Memory B cell (primary cell): ENCODE measurements around the gene NECAB3.

Source experiments
- ATAC-seq: fragments of 150-1000 bp; cut with Tn5 transposase; 2 replicates; pipeline ENCODE4 v1.10.0; 2021; ENCODE audit warnings: low read depth, mild to moderate bottlenecking, moderate library complexity
- DNase-seq, 2 donors: peaks; one replicate each; pipeline ENCODE4 v3.0.0; 2022; ENCODE audit warnings: low spot score in 2 of 2
- H3K27ac Mint-ChIP-seq: one replicate; pipeline ENCODE4 v1.8.0; 2022; ENCODE audit warnings: mild to moderate bottlenecking, moderate library complexity, mixed read lengths
- H3K27me3 Mint-ChIP-seq: one replicate; pipeline ENCODE4 v1.8.0; 2022; ENCODE audit warnings: mixed read lengths
- H3K36me3 Mint-ChIP-seq: one replicate; pipeline ENCODE4 v1.8.0; 2022; ENCODE audit warnings: mild to moderate bottlenecking, mixed read lengths
- H3K4me1 Mint-ChIP-seq: one replicate; pipeline ENCODE4 v1.8.0; 2022; ENCODE audit warnings: mixed read lengths
- H3K4me3 Mint-ChIP-seq: one replicate; pipeline ENCODE4 v1.8.0; 2022; ENCODE audit warnings: mild to moderate bottlenecking, moderate library complexity, mixed read lengths
- H3K9me3 Mint-ChIP-seq: one replicate; pipeline ENCODE4 v1.8.0; 2022; ENCODE audit warnings: mixed read lengths

The NECAB3 gene

GRCh38 chr20:33674294-33675135 lies at the start of gene NECAB3:
Gene NECAB3 (minus strand): TSS chr20:33674428. CDS start chr20:33674352, 76 bp downstream.
- Mint-ChIP-seq H3K27ac (peak within 1 kb of the TSS; percentile 79), H3K4me1 (peaks cover 27% of the 10 kb centered on the region), H3K9me3 (no peaks in the 10 kb centered on the region), H3K4me3 (peak within 1 kb of the TSS; percentile 97), H3K36me3 (peaks cover 2% of the 10 kb centered on the region), H3K27me3 (no peaks in the 10 kb centered on the region)
- DNase-seq (peak; percentile 41 to 63), ATAC-seq (peak; percentile 87)

- Mint-ChIP-seq H3K9me3 (peaks cover 2% of the 10 kb centered on the region), H3K4me1 (peaks cover 14% of the 10 kb centered on the region), H3K4me3 (peak overlapping the region; percentile 72), H3K27ac (no peak overlapping the region), H3K27me3 (no peaks in the 10 kb centered on the region), H3K36me3 (peaks cover 3% of the 10 kb centered on the region)
- ATAC-seq (no peak), DNase-seq (no peak)
These were observed 47.3 kb upstream of the NECAB3 start for GRCh38 chr20:33721391-33722140.

- Mint-ChIP-seq H3K4me3 (peak within 1 kb of the TSS; percentile 93), H3K27ac (peak within 1 kb of the TSS; percentile 89), H3K9me3 (peaks cover 2% of the 10 kb centered on the region), H3K27me3 (no peaks in the 10 kb centered on the region), H3K36me3 (peaks cover 6% of the 10 kb centered on the region), H3K4me1 (peaks cover 14% of the 10 kb centered on the region)
- DNase-seq (peak; percentile 69 to 84), ATAC-seq (peak; percentile 95)
These were observed 45.9 kb upstream of the NECAB3 start, which contains the start of gene PXMP4 for GRCh38 chr20:33719989-33720709. Gene PXMP4 (minus strand): TSS chr20:33720310. CDS start chr20:33720207, 103 bp downstream.

GRCh38 chr20:33719277-33719988 lies 45.2 kb upstream of the NECAB3 start:
- Mint-ChIP-seq H3K27ac (peak overlapping the region; percentile 89), H3K4me1 (peaks cover 14% of the 10 kb centered on the region), H3K4me3 (peak overlapping the region; percentile 93), H3K9me3 (peaks cover 2% of the 10 kb centered on the region), H3K36me3 (peaks cover 6% of the 10 kb centered on the region), H3K27me3 (no peaks in the 10 kb centered on the region)
- DNase-seq (peak in 1 of 2 donors; percentile 24), ATAC-seq (no peak)

- Mint-ChIP-seq H3K27ac (no peak overlapping the region), H3K27me3 (no peaks in the 10 kb centered on the region), H3K36me3 (peaks cover 23% of the 10 kb centered on the region), H3K4me3 (no peak overlapping the region), H3K4me1 (peaks cover 14% of the 10 kb centered on the region), H3K9me3 (peaks cover 2% of the 10 kb centered on the region)
- DNase-seq (no peak), ATAC-seq (no peak)
These were observed 42.3 kb upstream of the NECAB3 start for GRCh38 chr20:33716498-33716897.

- ATAC-seq = no peak
These were observed 39.7 kb upstream of the NECAB3 start for GRCh38 chr20:33713865-33714367.

GRCh38 chr20:33711446-33711738 lies 37.2 kb upstream of the NECAB3 start:
- ATAC-seq (no peak), DNase-seq (no peak)
- Mint-ChIP-seq H3K4me1 (peaks cover 9% of the 10 kb centered on the region), H3K27ac (peak overlapping the region; percentile 9), H3K4me3 (no peak overlapping the region), H3K36me3 (peaks cover 38% of the 10 kb centered on the region), H3K9me3 (no peaks in the 10 kb centered on the region), H3K27me3 (no peaks in the 10 kb centered on the region)

More at GRCh38 chr20:33713865-33714367, 39.7 kb upstream of the NECAB3 start:
- Mint-ChIP-seq H3K36me3 (peaks cover 35% of the 10 kb centered on the region), H3K4me3 (no peak overlapping the region), H3K4me1 (peaks cover 13% of the 10 kb centered on the region), H3K27me3 (no peaks in the 10 kb centered on the region), H3K9me3 (no peaks in the 10 kb centered on the region), H3K27ac (no peak overlapping the region)
- no peak for DNase-seq

- peak overlapping the region; percentile 9 for H3K27ac Mint-ChIP-seq
These were observed 36.6 kb upstream of the NECAB3 start for GRCh38 chr20:33710681-33711445.

GRCh38 chr20:33709905-33710541 lies 35.8 kb upstream of the NECAB3 start:
- DNase-seq (no peak), ATAC-seq (no peak)
- Mint-ChIP-seq H3K27me3 (no peaks in the 10 kb centered on the region), H3K36me3 (peaks cover 34% of the 10 kb centered on the region), H3K27ac (peak overlapping the region; percentile 47), H3K9me3 (no peaks in the 10 kb centered on the region), H3K4me3 (no peak overlapping the region), H3K4me1 (peaks cover 9% of the 10 kb centered on the region)

More at GRCh38 chr20:33710681-33711445, 36.6 kb upstream of the NECAB3 start:
- Mint-ChIP-seq H3K9me3 (no peaks in the 10 kb centered on the region), H3K4me1 (peaks cover 9% of the 10 kb centered on the region), H3K36me3 (peaks cover 34% of the 10 kb centered on the region), H3K27me3 (no peaks in the 10 kb centered on the region), H3K4me3 (no peak overlapping the region)
- no peak for ATAC-seq
- DNase-seq = no peak

- H3K27me3 Mint-ChIP-seq = no peaks in the 10 kb centered on the region
- peaks cover 34% of the 10 kb centered on the region for H3K36me3 Mint-ChIP-seq
- no peaks in the 10 kb centered on the region for H3K9me3 Mint-ChIP-seq
- peaks cover 9% of the 10 kb centered on the region for H3K4me1 Mint-ChIP-seq
- DNase-seq (no peak), ATAC-seq (no peak)
- no peak overlapping the region for H3K27ac Mint-ChIP-seq
- no peak overlapping the region for H3K4me3 Mint-ChIP-seq
These were observed 35.2 kb upstream of the NECAB3 start for GRCh38 chr20:33709398-33709797.

GRCh38 chr20:33707668-33708067 lies 33.4 kb upstream of the NECAB3 start:
- Mint-ChIP-seq H3K27me3 (no peaks in the 10 kb centered on the region), H3K36me3 (peaks cover 19% of the 10 kb centered on the region), H3K9me3 (no peaks in the 10 kb centered on the region), H3K4me3 (no peak overlapping the region), H3K27ac (no peak overlapping the region), H3K4me1 (peaks cover 9% of the 10 kb centered on the region)
- DNase-seq (no peak), ATAC-seq (no peak)

- Mint-ChIP-seq H3K27ac (no peak overlapping the region), H3K36me3 (peaks cover 5% of the 10 kb centered on the region), H3K27me3 (no peaks in the 10 kb centered on the region), H3K4me3 (no peak overlapping the region), H3K4me1 (no peaks in the 10 kb centered on the region), H3K9me3 (no peaks in the 10 kb centered on the region)
- DNase-seq (no peak), ATAC-seq (no peak)
These were observed 30.1 kb upstream of the NECAB3 start for GRCh38 chr20:33704197-33704924.
